ENCODE data around the gene SLC45A2.
A peak's percentile ranks its signal among the peaks of the same experiment; 100 is the strongest.
"Not testable (repeated sequence)": the region's sequence is repeated elsewhere in the genome, so short reads cannot be mapped to it uniquely, and the experiment has no call there.

The SLC45A2 gene

GRCh38 chr5:33964132-33964700 lies 20.3 kb downstream of the SLC45A2 start:
- DNase-seq, result no peak

GRCh38 chr5:33958176-33958575 lies 26.3 kb downstream of the SLC45A2 start:
- no peak for DNase-seq

DNA sequence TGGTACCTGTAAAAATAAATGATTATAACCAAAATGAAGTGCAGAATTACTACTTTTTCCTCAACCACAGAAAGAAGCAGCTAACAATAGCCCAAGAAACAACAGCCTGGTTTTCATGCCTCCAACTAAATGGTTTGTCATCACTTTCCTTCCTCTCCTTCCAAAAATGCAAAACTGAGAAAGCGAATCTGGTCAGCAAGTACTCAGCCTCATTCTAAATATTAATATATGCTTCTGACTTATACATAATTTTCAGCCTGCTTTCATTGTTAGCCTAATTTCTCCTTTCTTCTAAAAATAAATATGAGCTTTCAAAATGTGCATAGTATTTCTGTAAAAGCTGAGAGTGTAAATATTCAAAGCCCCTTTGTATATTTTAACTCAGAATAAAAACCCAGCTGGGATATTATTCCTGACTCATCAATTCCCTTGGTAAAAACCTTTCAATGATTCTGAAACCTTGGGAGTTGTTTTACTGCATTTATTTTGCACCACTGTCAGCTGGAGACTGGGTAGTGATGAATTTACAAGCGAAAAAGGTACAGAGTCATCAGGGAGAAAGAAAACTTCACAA lies 26.8 kb downstream of the SLC45A2 start:
- no peak for DNase-seq

- not testable (repeated sequence) for DNase-seq
Measured at GRCh38 chr5:33952175-33952574, 32.3 kb downstream of the SLC45A2 start.

GRCh38 chr5:33944543-33945132 lies 39.9 kb downstream of the SLC45A2 start:
- no peak for DNase-seq

- no peak for DNase-seq
Measured at GRCh38 chr5:33941090-33941489, 43.4 kb downstream of the SLC45A2 start.

- DNase-seq, result no peak
Measured at GRCh38 chr5:33939556-33940262, 44.8 kb downstream of the SLC45A2 start.

DNA sequence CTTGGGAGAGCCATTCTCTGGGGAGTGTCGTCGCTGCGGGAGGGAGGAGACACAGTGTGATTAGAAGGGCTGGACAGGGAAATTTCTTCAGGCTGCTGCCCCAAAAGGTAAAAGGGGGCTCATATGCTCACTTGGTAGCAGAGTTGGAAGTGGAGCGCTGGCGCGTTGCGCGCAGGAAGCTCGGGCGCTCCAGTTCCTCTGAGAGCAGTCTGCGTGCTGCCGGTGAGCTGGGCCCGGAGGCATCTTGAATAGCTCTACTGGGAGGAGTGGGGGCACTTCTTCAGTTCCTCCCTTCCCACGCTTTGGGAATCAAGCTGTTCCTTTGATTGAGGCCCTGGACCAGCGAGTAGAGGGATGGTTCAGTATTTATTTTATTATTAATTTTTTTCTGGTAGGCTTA lies 45.6 kb downstream of the SLC45A2 start:
- DNase-seq, result no peak

DNA sequence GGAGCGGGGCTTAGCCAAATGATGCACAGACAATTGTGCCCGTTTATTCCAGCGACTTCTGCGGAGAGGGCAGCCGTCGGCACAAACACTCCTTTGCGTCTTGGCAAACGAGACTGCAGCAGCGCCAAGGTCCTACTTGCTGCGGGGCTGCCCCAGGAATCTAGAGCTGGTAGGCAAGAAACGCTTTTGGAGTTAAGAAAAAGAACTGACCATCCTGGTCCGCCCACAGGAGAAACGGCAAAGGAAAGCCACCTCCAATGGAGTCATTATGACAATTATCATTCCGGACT lies 46.0 kb downstream of the SLC45A2 start:
- no peak for DNase-seq

DNA sequence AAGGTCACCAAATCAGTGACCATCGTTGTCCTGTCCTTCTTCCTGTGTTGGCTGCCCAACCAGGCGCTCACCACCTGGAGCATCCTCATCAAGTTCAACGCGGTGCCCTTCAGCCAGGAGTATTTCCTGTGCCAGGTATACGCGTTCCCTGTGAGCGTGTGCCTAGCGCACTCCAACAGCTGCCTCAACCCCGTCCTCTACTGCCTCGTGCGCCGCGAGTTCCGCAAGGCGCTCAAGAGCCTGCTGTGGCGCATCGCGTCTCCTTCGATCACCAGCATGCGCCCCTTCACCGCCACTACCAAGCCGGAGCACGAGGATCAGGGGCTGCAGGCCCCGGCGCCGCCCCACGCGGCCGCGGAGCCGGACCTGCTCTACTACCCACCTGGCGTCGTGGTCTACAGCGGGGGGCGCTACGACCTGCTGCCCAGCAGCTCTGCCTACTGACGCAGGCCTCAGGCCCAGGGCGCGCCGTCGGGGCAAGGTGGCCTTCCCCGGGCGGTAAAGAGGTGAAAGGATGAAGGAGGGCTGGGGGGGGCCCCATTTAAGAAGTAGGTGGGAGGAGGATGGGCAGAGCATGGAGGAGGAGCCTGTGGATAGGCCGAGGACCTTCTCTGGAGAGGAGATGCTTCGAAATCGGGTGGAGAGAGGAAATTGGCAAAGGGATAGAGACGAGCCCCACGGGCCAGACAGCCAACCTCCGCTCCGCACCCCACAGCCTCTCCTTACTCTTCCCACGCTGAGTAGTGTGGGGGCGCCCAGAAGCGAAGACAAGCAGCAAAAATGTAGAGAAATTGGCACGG lies 46.6 kb downstream of the SLC45A2 start:
- no peak for DNase-seq

GRCh38 chr5:33937017-33937706 lies 47.3 kb downstream of the SLC45A2 start:
- no peak for DNase-seq

DNA sequence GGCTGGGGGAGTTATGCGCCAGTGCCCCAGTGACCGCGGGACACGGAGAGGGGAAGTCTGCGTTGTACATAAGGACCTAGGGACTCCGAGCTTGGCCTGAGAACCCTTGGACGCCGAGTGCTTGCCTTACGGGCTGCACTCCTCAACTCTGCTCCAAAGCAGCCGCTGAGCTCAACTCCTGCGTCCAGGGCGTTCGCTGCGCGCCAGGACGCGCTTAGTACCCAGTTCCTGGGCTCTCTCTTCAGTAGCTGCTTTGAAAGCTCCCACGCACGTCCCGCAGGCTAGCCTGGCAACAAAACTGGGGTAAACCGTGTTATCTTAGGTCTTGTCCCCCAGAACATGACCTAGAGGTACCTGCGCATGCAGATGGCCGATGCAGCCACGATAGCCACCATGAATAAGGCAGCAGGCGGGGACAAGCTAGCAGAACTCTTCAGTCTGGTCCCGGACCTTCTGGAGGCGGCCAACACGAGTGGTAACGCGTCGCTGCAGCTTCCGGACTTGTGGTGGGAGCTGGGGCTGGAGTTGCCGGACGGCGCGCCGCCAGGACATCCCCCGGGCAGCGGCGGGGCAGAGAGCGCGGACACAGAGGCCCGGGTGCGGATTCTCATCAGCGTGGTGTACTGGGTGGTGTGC lies 48.0 kb downstream of the SLC45A2 start, which contains the start of gene RXFP3:
Gene RXFP3 (plus strand): TSS at position 6 of the 636 bp plus-strand sequence. CDS start 355 bp downstream, at position 361.
- DNase-seq, result no peak

GRCh38 chr5:33936004-33936380 lies 48.5 kb downstream of the SLC45A2 start:
- peak; percentile 87 for DNase-seq

DNA sequence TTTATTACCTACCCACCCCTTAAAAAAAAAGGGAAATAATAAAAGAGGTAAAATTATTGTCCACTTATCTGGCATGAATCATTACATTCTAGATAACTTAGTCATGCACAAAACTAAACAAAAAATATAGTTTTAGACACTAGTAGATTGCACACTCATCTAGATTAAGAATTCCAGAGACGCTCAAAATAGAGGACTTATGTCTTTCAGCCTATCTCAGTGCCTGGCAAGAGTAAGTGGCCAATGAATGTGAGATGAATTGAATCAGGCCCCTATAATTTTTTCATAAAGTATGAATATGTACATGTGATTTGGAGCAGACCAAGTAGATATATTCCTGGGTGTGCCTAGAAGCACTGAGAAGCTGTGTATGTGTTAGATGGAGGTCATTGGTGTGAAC lies 50.3 kb downstream of the SLC45A2 start:
- no peak for DNase-seq

GRCh38 chr5:33933723-33934169 lies 50.7 kb downstream of the SLC45A2 start:
- DNase-seq, result no peak

DNA sequence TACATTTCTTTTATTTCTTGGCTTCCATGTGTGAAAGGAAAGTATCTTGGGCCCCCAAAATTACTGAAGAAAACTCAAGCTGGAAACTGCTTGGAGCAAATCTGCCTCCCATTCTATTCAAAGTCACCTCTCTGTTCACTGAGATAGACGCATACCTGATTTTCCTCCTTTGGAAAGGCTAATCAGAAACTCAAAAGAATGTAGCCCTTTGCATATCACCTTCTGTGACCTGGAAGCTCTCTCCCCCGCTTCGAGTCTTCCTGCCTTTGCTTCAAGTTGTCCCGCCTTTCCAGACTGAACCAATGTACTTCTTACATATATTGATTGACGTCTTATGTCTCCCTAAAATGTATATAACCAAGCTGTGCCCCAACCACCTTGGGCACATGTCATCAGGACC lies 53.4 kb downstream of the SLC45A2 start:
- DNase-seq, result no peak

DNA sequence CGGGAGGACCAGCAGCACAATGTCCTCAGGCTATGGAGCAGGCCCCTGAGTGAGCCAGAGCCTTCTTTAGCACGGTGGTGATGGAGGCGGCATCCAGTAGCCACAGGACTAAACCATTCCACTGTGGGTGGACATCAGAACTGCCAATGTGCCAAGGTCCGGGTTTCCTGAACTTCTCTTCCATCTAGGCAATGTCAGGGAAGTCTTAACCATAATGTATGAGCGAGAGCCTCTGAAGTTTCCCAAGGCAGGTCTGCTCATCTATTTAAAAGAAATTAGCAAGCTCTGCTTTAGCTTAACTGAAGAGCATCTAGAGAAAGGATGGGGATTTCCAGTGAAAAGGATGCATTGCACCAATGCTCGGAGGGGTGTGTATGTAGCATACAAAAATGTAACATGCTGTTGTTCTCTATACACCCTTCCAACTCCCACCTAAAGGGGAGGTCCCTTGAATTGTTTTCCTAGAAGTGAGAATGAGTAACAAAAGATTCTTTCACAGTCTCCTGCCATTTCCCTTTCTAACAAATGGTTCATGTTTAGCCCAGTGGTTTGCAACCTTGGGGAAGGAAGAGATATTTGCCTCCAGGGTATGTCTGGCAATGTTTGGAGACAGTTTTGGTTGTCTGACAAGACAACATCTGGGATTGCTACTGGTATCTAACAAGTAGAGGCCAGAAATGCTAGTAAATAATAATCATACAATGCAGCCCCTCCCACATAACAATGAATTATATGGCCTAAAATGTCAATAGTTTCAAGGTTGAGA lies 54.4 kb downstream of the SLC45A2 start:
- no peak for DNase-seq

DNA sequence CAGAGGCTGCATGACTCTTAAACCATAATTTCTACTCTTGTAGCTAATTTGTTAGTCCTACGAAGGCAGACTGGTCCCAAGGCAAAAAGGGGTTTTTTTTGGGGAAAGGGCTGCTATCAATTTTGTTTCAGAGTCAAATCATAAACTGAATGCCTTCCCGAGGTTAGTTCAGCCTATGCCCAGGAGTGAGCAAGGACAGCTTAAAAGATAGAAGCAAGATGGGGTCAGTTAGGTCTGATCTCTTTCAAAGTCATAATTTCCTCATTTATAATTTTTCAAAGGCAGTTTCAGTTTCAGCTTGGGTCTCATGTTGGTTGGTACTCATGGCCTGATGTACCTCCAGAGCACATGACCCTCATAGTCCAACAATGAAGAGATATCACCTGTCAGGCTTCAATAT lies 56.2 kb downstream of the SLC45A2 start:
- no peak for DNase-seq

- no peak for DNase-seq
Measured at GRCh38 chr5:33927685-33928084, 56.8 kb downstream of the SLC45A2 start.

GRCh38 chr5:33925278-33925677 lies 59.2 kb downstream of the SLC45A2 start:
- no peak for DNase-seq

DNA sequence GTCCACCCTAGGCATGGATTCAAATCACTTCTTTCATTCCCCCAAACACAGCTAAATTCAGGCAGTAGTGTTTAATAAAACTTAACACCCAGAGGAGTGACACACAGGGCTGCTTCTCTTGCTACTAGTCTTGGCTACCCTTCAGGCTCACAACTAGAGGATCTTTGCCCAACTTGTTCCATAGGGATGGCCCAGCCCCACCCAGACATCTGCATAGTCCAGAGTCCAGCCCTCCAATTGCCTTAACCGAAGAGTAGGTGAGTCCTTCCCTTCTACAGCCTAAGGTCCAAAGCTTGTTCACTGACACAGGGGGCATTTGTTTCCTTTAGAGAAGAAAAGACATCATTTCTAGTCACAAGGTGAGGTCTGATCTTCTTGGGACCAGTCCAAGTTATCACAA lies 63.5 kb downstream of the SLC45A2 start:
- DNase-seq, result no peak
